K562 (cell line): Measurements from ENCODE around the gene DSC1. TPM values are rescaled to one million over a fixed set of nuclear protein-coding genes. Genes with fewer than 3 reads are reported as not detected.

Experiments used
- ATAC-seq: fragments of 200-7000 bp; cut with Tn5 transposase; 3 replicates; pipeline ENCODE4 v1.9.1; 2020; ENCODE audit warnings: moderate library complexity
- BruUV-seq: library from RNA; stranded (reverse); fragments of 400-500 nt; replicated peaks from 2 replicates; lab custom pipeline; 2021; lab: Mats Ljungman, UMichigan
- CTCF ChIA-PET: fragments of 300-600 bp; formaldehyde crosslinking; extraction: SDS; loops from one replicate; lab custom pipeline; 2021; ENCODE audit warnings: low intra/inter-chr PET ratio; lab: Yijun Ruan, JAX
- POLR2A ChIA-PET: fragments of 300-600, 350-650 bp; sonication (Branson Sonifier 250); formaldehyde crosslinking; extraction: SDS; loops from one replicate; lab custom pipeline; 2021; ENCODE audit warnings: antibody characterized with exemption, inconsistent platforms; lab: Yijun Ruan, JAX
- DNase-seq, 4 experiments: peaks; one replicate each; pipeline versions ENCODE4 v3.0.0 to v3.0.0-alpha.2; 2011 to 2018; ENCODE audit warnings: low spot score in 3 of 4, mixed read lengths in 3 of 4; ENCODE audit errors: extremely low read depth in 1 of 4
- FAIRE-seq: peaks from 2 replicates; lab custom pipeline; 2011; peaks lifted over from hg19 to GRCh38; lab: Jason Lieb, UNC
- H2AFZ ChIP-seq: 2 replicates; pipeline ENCODE4 v1.6.0; 2011; ENCODE audit warnings: low read depth, low read length, control low read depth, inconsistent platforms
- H3K27ac ChIP-seq: fragments of 200-600 bp; 3 replicates; pipeline ENCODE4 v1.8.0; 2011; ENCODE audit warnings: low read depth, mild to moderate bottlenecking, control low read depth, inconsistent platforms, low read length, moderate library complexity, mixed read lengths; ENCODE audit errors: extremely low read depth
- H3K27me3 ChIP-seq, 2 experiments: fragments of 300-600 bp in 1 of 2; 2 replicates in 1 of 2; 3 replicates in 1 of 2; pipeline versions ENCODE4 v1.6.0 to v1.8.0; 2011; ENCODE audit warnings: inconsistent platforms in 2 of 2, low read length in 2 of 2, mild to moderate bottlenecking in 1 of 2, mixed read lengths in 1 of 2, moderate library complexity in 1 of 2; ENCODE audit not compliant: control insufficient read depth in 2 of 2, insufficient read depth in 2 of 2
- H3K36me3 ChIP-seq: fragments of 300-600 bp; 3 replicates; pipeline ENCODE4 v1.8.0; 2011; ENCODE audit warnings: mild to moderate bottlenecking, low read length, inconsistent platforms; ENCODE audit not compliant: control insufficient read depth, insufficient read depth
- H3K4me1 ChIP-seq, 2 experiments: fragments of 200-600 bp in 1 of 2; replicated peaks in 1 of 2; 2 replicates in 1 of 2; 3 replicates in 1 of 2; pipeline versions ENCODE4 v1.5.1 to v1.8.0; 2011; ENCODE audit warnings: inconsistent platforms in 2 of 2, low read length in 2 of 2, mild to moderate bottlenecking in 1 of 2, mixed read lengths in 1 of 2, moderate library complexity in 1 of 2; ENCODE audit not compliant: control insufficient read depth in 2 of 2, insufficient read depth in 2 of 2
- H3K4me2 ChIP-seq: 2 replicates; pipeline ENCODE4 v1.6.1; 2011; ENCODE audit warnings: low read length, control low read depth, inconsistent platforms, mixed read lengths; ENCODE audit not compliant: insufficient read depth
- H3K4me3 ChIP-seq: fragments of 200-600 bp; sonication (generic), shearing (Covaris generic); 2 replicates; pipeline ENCODE4 v1.5.1; 2016; ENCODE audit warnings: control low read depth, inconsistent platforms
- H3K79me2 ChIP-seq: fragments of 200-600 bp; 3 replicates; pipeline ENCODE4 v1.8.0; 2011; ENCODE audit warnings: low read length, inconsistent platforms; ENCODE audit not compliant: control insufficient read depth, insufficient read depth
- H3K9ac ChIP-seq, 2 experiments: 2 replicates each; pipeline versions ENCODE4 v1.6.0 to v1.6.1; 2011; ENCODE audit warnings: low read depth in 2 of 2, low read length in 2 of 2, control low read depth in 1 of 2, inconsistent platforms in 1 of 2, mild to moderate bottlenecking in 1 of 2, mixed read lengths in 1 of 2; ENCODE audit not compliant: insufficient read depth in 1 of 2
- H3K9me1 ChIP-seq: one replicate; pipeline ENCODE4 v1.6.0; 2011; ENCODE audit warnings: inconsistent platforms, mild to moderate bottlenecking, low read length, moderate library complexity; ENCODE audit not compliant: control insufficient read depth, insufficient read depth
- H3K9me3 ChIP-seq: replicated peaks from 2 replicates; pipeline ENCODE4 v1.5.1; 2011; ENCODE audit warnings: low read depth, low read length, inconsistent platforms; ENCODE audit not compliant: control insufficient read depth, insufficient read depth
- H4K20me1 ChIP-seq: replicated peaks from 2 replicates; pipeline ENCODE4 v1.6.1; 2011; ENCODE audit warnings: low read length, inconsistent platforms, mixed read lengths; ENCODE audit not compliant: control insufficient read depth, insufficient read depth
- DPF2 ChIP-seq: fragments of 450-650 bp; IDR thresholded peaks from 2 replicates; pipeline ENCODE4 v1.6.1; 2016
- IRF9 ChIP-seq: fragments of 450-650 bp; IDR thresholded peaks from 2 replicates; pipeline ENCODE4 v1.6.1; 2016; ENCODE audit warnings: missing biosample characterization, missing genetic modification characterization
- MED1 ChIP-seq: sonication (generic); formaldehyde crosslinking; IDR thresholded peaks from 2 replicates; pipeline ENCODE4 v1.8.1; 2023; ENCODE audit warnings: missing genetic modification reagents, borderline replicate concordance
- NFRKB ChIP-seq: fragments of 450-650 bp; IDR thresholded peaks from 2 replicates; pipeline ENCODE4 v1.6.1; 2016; ENCODE audit warnings: low read depth
- SPI1 ChIP-seq: IDR thresholded peaks from 2 replicates; pipeline ENCODE4 v1.6.1; 2011; ENCODE audit warnings: low read depth, low read length, control low read depth, borderline replicate concordance
- ZNF354B ChIP-seq: fragments of 250-450 bp; sonication (Bioruptor Pico); IDR thresholded peaks from 2 replicates; pipeline ENCODE4 v1.4.0; 2020
- ZNF695 ChIP-seq: fragments of 450-650 bp; formaldehyde crosslinking; IDR thresholded peaks from 2 replicates; pipeline ENCODE4 v1.4.0; 2020; ENCODE audit warnings: mild to moderate bottlenecking, moderate library complexity
- ZNF785 ChIP-seq: fragments of 250-450 bp; sonication (Bioruptor Pico); IDR thresholded peaks from 2 replicates; pipeline ENCODE4 v1.4.0; 2020; ENCODE audit warnings: mild to moderate bottlenecking
- WGBS: fragments of 100-300 bp; shearing (Covaris generic); methylation state at CpG from one replicate; pipeline ENCODE4 v1.1.6; 2016; ENCODE audit warnings: low coverage, mixed read lengths; ENCODE audit not compliant: insufficient coverage; ENCODE audit errors: missing lambda C conversion rate; 5-methylcytosine and 5-hydroxymethylcytosine counted together
- in situ Hi-C: fragments of 300-500 bp; cut with MboI; formaldehyde crosslinking; loops from 4 replicates; pipeline ENCODE4 v1.15.0; 2018; ENCODE audit warnings: inconsistent platforms, mixed read lengths
- intact Hi-C: fragments of 100-400 bp; cut with micrococcal nuclease; formaldehyde crosslinking; loops from 2 replicates; pipeline ENCODE4 v1.14.2; 2022
- polyA plus RNA-seq, 8 experiments: library from polyadenylated mRNA; depleted of rRNA in 4 of 8; stranded (reverse) in 5 of 8; unstranded in 3 of 8; fragments of >200 nt; fragmentation: Nextera tagmentation in 2 of 8; fragmentation: Illumina TruSeq in 1 of 8; extraction: Ambion mirVana in 2 of 8; extraction: Trizol in 1 of 8; gene quantifications; 2 replicates each; pipeline versions ENCODE4 v1.2.1 to v1.2.3, GENCODE V29; 2011 to 2014; ENCODE audit warnings: inconsistent platforms in 1 of 8, missing spikeins in 1 of 8
- total RNA-seq, 7 experiments: library from RNA; depleted of rRNA in 6 of 7; stranded (reverse); fragments of >200 nt in 6 of 7; fragmentation: Illumina TruSeq in 2 of 7; extraction: Trizol in 2 of 7; gene quantifications; 2 replicates each; pipeline versions ENCODE4 v1.2.1 to v1.2.3, GENCODE V29; 2011 to 2021; ENCODE audit warnings: low replicate concordance in 1 of 7

The DSC1 gene
- total and polyA plus RNA-seq, 9 of the 15 experiments (the other 6 are each of a cell fraction or from before 2014, with no cell fraction given): 0.04 to 0.07 (median 0.05) TPM; not detected in 4

- POLR2A ChIA-PET: interaction anchor here (0.6 to 2.7 kb wide), 6 partner anchors 8 to 33 kb away, joined by 3 to 7 read pairs (median 4); no protein-coding TSS in a partner anchor
- Histone ChIP-seq H3K9me1 (no peaks in the 10 kb centered on the region), H4K20me1 (no peaks in the 10 kb centered on the region), H3K4me2 (no peak overlapping the region), H3K4me3 (no peak overlapping the region), H3K9me3 (no peaks in the 10 kb centered on the region), H3K27ac (no peak overlapping the region), H3K4me1 (no peaks in the 10 kb centered on the region), H3K36me3 (no peaks in the 10 kb centered on the region), H2AFZ (peak overlapping the region; percentile 68; the same call in 1 of the 2 replicates), H3K9ac (no peak overlapping the region), H3K27me3 (no peaks in the 10 kb centered on the region), H3K79me2 (no peaks in the 10 kb centered on the region)
- in situ Hi-C loops: no loop called here
- no peak for DNase-seq
- WGBS: 23% methylated on average over 2 of the region's 2 CpGs
- no TSS peak for BruUV-seq
- ATAC-seq: peak; percentile 34; the same call in 1 of the 3 replicates
- TF ChIP-seq SPI1 (peak; percentile 59; the same call in 1 of the 2 replicates), NFRKB (no peak), ZNF354B (no peak), ZNF785 (CRISPR knock-in tag) (no peak), DPF2 (no peak), IRF9 (tag) (no peak), MED1 (CRISPR knock-in tag) (no peak), ZNF695 (CRISPR knock-in tag) (no peak)
- CTCF ChIA-PET: no interaction called here
- intact Hi-C loops: no loop called here
- no peak for FAIRE-seq
Measured at GRCh38 chr18:31112804-31113203, 49.9 kb downstream of the DSC1 start.
